RWPE1 (cell line): ENCODE data around the gene CCNY.

Experiments
- CTCF ChIA-PET: fragments of 350-600 bp; sonication (Branson Sonifier 250); formaldehyde crosslinking; extraction: SDS; loops from one replicate; lab custom pipeline; 2021; lab: Yijun Ruan, JAX
- POLR2A ChIA-PET: fragments of 400-600 bp; formaldehyde crosslinking; extraction: SDS; loops from one replicate; lab custom pipeline; 2020; ENCODE audit warnings: antibody characterized with exemption; ENCODE audit not compliant: low non-redundant PET; lab: Yijun Ruan, JAX
- DNase-seq: peaks from one replicate; pipeline ENCODE4 v3.0.0; 2012; ENCODE audit warnings: low spot score
- H3K27ac ChIP-seq: fragments of 450-650 bp; 2 replicates; pipeline ENCODE4 v1.5.1; 2017
- TF ChIP-seq, protein P1 (sequence below): fragments of 450-650 bp; conservative IDR thresholded peaks from 2 replicates; pipeline ENCODE4 v1.5.1; 2017; ENCODE audit warnings: low read depth, mild to moderate bottlenecking

Gene CCNY

GRCh38 chr10:35346248-35346647 is 9.9 kb downstream of the CCNY start:
- TF ChIP-seq, protein P1, sequence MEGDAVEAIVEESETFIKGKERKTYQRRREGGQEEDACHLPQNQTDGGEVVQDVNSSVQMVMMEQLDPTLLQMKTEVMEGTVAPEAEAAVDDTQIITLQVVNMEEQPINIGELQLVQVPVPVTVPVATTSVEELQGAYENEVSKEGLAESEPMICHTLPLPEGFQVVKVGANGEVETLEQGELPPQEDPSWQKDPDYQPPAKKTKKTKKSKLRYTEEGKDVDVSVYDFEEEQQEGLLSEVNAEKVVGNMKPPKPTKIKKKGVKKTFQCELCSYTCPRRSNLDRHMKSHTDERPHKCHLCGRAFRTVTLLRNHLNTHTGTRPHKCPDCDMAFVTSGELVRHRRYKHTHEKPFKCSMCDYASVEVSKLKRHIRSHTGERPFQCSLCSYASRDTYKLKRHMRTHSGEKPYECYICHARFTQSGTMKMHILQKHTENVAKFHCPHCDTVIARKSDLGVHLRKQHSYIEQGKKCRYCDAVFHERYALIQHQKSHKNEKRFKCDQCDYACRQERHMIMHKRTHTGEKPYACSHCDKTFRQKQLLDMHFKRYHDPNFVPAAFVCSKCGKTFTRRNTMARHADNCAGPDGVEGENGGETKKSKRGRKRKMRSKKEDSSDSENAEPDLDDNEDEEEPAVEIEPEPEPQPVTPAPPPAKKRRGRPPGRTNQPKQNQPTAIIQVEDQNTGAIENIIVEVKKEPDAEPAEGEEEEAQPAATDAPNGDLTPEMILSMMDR, result no peak
- CTCF ChIA-PET, result interaction anchor here (0.7 kb wide), 1 partner anchor 217 kb away, joined by 3 read pairs; no protein-coding TSS in a partner anchor

DNA sequence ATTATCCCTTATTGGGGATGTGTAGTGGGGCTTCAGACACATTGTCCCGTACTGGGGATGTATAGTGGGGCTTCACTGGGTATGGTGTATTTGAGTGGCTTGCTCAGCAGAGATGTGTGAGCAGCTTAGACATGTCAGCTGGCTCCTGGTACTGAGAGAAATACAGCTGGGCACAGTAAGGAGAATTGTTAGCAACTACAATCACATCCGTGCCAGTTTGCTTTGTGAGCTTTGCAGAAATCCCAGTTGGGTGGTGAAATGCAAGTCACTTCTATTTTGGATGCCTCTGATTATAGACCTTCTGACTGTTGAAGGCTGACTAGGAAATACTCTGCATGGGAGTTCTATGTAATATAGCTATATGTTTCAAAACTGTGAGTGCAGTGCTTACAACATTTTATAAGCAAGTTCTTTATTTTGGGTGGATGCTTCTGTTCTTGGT is 10.8 kb downstream of the CCNY start:
- no peak overlapping the region for H3K27ac ChIP-seq
- CTCF ChIA-PET, result no interaction called here
- TF ChIP-seq, protein P1, result no peak
- DNase-seq, result no peak
- POLR2A ChIA-PET, result no interaction called here

More at GRCh38 chr10:35346248-35346647, 9.9 kb downstream of the CCNY start:
- DNase-seq, result no peak
- H3K27ac ChIP-seq, result no peak overlapping the region
- POLR2A ChIA-PET, result no interaction called here

DNA sequence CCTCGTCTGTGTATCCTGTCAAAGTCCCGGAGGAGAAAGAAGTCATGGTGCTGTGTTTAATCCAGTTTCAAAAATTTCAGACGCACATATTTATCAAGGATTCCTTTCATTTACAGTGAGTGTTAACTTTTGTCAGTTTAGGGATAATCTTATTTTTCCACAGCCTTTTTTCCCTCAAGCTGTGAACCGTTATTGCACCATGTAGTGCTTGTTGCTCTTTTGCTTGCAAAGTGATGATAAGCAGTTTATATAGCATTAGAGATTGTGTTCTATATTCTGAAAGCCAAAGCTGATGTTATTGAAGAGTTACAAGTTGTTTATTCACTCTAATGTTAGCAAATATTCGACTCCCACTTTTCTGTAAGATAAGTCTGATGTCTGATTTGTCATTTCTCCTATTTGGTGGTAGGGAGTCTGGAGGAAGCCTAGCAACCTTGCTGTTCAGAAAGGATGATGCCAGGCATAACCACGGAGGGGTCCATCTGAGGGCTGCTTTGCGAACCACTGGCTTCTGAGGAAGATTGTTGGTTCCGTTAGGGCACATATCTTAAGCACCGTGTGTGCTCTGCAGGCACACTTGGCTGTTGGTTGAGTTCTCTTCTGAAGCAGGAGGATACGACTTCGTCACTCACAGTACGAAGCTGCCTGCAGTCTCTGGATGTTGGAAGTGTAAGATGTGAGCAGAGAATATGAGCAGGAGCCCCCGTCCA is 11.7 kb downstream of the CCNY start:
- ChIA-PET POLR2A (no interaction called here), CTCF (no interaction called here)
- no peak for DNase-seq
- no peak overlapping the region for H3K27ac ChIP-seq
- TF ChIP-seq, protein P1, result no peak

GRCh38 chr10:35348609-35349388 is 12.5 kb downstream of the CCNY start:
- TF ChIP-seq, protein P1, result no peak
- no peak overlapping the region for H3K27ac ChIP-seq
- no peak for DNase-seq
- POLR2A ChIA-PET, result no interaction called here
- CTCF ChIA-PET, result no interaction called here

DNA sequence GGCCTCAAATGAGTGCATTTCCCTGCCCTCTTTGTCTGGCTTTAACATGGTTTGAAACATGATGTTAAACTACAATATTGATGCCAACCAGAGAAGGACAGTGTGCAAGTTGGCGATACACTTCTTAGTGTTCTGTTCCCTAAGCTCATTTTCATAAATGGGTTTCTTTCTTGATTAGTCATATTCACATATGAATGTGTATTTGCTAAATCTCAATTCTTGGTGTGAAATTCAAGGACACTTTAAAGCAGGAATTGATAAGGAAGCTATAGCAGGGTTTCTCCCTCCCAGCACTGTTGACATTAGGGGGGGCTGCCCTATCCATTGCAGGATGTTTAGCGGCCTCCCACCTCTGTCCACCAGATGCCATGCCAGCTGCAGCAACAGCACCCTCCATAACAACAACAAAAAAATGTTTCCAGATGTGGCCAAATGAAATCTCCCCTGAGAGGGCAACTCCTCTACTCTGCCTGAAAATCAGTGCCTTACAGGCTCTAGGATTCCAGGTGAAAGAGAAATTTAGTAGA is 13.1 kb downstream of the CCNY start:
- TF ChIP-seq, protein P1, result no peak
- POLR2A ChIA-PET, result no interaction called here
- CTCF ChIA-PET, result interaction anchor here (0.9 kb wide), 1 partner anchor 213 kb away, joined by 5 read pairs; no protein-coding TSS in a partner anchor

GRCh38 chr10:35351021-35351420 is 14.7 kb downstream of the CCNY start:
- POLR2A ChIA-PET, result no interaction called here
- CTCF ChIA-PET, result interaction anchor here (0.6 kb wide), 1 partner anchor 8 kb away, joined by 3 read pairs; no protein-coding TSS in a partner anchor
- TF ChIP-seq, protein P1, result no peak
- H3K27ac ChIP-seq, result no peak overlapping the region
- DNase-seq, result no peak

More for the DNA sequence above, 13.1 kb downstream of the CCNY start:
- H3K27ac ChIP-seq, result no peak overlapping the region
- no peak for DNase-seq
